GM12874 (cell line): Measurements from ENCODE around the gene ATIC.

Source experiments
- CTCF ChIP-seq: IDR thresholded peaks from 2 replicates; pipeline ENCODE4 v1.5.1; 2011; ENCODE audit warnings: low read depth, mild to moderate bottlenecking, control low read depth, low read length, moderate library complexity; ENCODE audit not compliant: insufficient read depth

The ATIC gene

GRCh38 chr2:215362562-215362904 lies 50.7 kb downstream of the ATIC start:
- TF ChIP-seq CTCF, result no peak

GRCh38 chr2:215363039-215363438 lies 51.2 kb downstream of the ATIC start:
- no peak for TF ChIP-seq CTCF

GRCh38 chr2:215363461-215364156 lies 51.8 kb downstream of the ATIC start:
- TF ChIP-seq CTCF, result no peak

- no peak for TF ChIP-seq CTCF
These were observed 52.6 kb downstream of the ATIC start for GRCh38 chr2:215364157-215365155.

- no peak for TF ChIP-seq CTCF
These were observed 53.4 kb downstream of the ATIC start for GRCh38 chr2:215365184-215365658.

- no peak for TF ChIP-seq CTCF
These were observed 54.7 kb downstream of the ATIC start for GRCh38 chr2:215366440-215367032.
